Astrocyte (in vitro differentiated cells and primary cell): ENCODE results near the gene SNX5.

Source experiments
- EZH2 ChIP-seq: IDR thresholded peaks from 2 replicates; pipeline ENCODE4 v1.6.1; 2012; ENCODE audit warnings: mild to moderate bottlenecking, low read length, inconsistent platforms; ENCODE audit not compliant: insufficient read depth
- TF ChIP-seq, protein P1 (sequence below): IDR thresholded peaks from 2 replicates; pipeline ENCODE4 v1.5.1; 2011; ENCODE audit warnings: low read depth, mild to moderate bottlenecking, inconsistent platforms, low read length, moderate library complexity; ENCODE audit not compliant: insufficient read depth

DNA sequence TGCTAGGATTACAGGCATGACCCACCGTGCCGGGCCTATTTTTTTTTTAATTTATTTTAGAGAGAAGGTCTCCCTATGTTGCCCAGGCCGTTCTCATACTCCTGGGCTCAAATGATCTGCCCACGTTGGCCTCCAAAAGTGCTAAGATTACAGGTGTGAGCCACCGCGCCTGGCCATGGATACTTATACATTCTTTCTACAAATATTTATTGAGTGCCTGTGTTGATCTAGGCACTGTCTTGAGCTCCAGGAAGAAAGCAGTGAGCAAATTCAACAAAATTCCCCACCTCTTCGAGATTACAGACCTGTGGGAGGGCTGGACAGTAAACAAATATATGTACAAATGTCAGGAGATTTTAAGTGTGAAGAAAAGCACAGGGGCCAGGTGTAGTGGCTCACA lies 38.1 kb upstream of the SNX5 start:
- TF ChIP-seq, protein P1, sequence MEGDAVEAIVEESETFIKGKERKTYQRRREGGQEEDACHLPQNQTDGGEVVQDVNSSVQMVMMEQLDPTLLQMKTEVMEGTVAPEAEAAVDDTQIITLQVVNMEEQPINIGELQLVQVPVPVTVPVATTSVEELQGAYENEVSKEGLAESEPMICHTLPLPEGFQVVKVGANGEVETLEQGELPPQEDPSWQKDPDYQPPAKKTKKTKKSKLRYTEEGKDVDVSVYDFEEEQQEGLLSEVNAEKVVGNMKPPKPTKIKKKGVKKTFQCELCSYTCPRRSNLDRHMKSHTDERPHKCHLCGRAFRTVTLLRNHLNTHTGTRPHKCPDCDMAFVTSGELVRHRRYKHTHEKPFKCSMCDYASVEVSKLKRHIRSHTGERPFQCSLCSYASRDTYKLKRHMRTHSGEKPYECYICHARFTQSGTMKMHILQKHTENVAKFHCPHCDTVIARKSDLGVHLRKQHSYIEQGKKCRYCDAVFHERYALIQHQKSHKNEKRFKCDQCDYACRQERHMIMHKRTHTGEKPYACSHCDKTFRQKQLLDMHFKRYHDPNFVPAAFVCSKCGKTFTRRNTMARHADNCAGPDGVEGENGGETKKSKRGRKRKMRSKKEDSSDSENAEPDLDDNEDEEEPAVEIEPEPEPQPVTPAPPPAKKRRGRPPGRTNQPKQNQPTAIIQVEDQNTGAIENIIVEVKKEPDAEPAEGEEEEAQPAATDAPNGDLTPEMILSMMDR: no peak
- TF ChIP-seq EZH2: no peak
